Prostate gland (tissue), 2 donors: Measurements from ENCODE around the gene FCGR1A.
"Not testable (repeated sequence)": the region's sequence is repeated elsewhere in the genome, so short reads cannot be mapped to it uniquely, and the experiment has no call there.

Experiments used
- POLR2A ChIP-seq: fragments of 450-650 bp; IDR thresholded peaks from one replicate; pipeline ENCODE4 v1.6.1; 2016; ENCODE audit warnings: antibody characterized with exemption, mild to moderate bottlenecking
- POLR2AphosphoS5 ChIP-seq: sonication (generic); formaldehyde crosslinking; IDR thresholded peaks from one replicate; pipeline ENCODE4 v1.6.1; 2017; ENCODE audit warnings: antibody characterized with exemption
- TF ChIP-seq, protein P1 (sequence below), 4 experiments: fragments of 200-600 bp in 2 of 4; fragments of 450-650 bp in 2 of 4; sonication (generic) in 2 of 4; IDR thresholded peaks; 1 replicate in 3 of 4; 2 replicates in 1 of 4; pipeline ENCODE4 v1.5.1; 2016 to 2019; ENCODE audit warnings: antibody characterized with exemption in 4 of 4, mild to moderate bottlenecking in 2 of 4, moderate library complexity in 2 of 4

DNA sequence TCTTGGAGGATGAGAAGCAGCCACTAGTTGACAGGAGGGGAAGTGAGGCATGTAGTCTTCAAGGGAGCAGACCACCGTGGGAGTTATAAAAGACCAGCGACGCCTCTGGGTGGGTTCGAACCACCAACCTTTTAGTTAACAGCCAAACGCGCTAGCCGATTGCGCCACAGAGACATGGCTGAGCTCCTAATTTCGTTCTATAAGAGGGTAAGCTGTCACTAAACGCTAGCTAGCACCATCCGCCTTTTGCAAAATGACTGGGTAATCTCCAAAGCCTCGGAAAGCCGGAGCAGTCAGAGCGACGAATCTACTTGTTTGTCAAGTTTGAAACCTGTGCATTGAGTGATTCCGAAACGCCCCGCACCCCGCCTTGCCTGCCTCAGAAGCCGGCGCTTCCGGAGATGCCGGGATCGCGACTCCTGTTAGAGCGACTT lies 42.3 kb upstream of the FCGR1A start:
- TF ChIP-seq, protein P1, sequence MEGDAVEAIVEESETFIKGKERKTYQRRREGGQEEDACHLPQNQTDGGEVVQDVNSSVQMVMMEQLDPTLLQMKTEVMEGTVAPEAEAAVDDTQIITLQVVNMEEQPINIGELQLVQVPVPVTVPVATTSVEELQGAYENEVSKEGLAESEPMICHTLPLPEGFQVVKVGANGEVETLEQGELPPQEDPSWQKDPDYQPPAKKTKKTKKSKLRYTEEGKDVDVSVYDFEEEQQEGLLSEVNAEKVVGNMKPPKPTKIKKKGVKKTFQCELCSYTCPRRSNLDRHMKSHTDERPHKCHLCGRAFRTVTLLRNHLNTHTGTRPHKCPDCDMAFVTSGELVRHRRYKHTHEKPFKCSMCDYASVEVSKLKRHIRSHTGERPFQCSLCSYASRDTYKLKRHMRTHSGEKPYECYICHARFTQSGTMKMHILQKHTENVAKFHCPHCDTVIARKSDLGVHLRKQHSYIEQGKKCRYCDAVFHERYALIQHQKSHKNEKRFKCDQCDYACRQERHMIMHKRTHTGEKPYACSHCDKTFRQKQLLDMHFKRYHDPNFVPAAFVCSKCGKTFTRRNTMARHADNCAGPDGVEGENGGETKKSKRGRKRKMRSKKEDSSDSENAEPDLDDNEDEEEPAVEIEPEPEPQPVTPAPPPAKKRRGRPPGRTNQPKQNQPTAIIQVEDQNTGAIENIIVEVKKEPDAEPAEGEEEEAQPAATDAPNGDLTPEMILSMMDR (IDR thresholded peaks at IDR 0.05) = not testable (repeated sequence)
- not testable (repeated sequence) for TF ChIP-seq POLR2A, POLR2AphosphoS5
